Uterus (tissue), 4 donors: ENCODE data around the gene PXMP4. TPM values are rescaled to one million over a fixed set of nuclear protein-coding genes. Genes with fewer than 3 reads are reported as not detected.

Experiments used
- DNase-seq, 2 donors: peaks; one replicate each; pipeline ENCODE4 v3.0.0-alpha.2; 2019 to 2020
- H3K27ac ChIP-seq, 2 donors: fragments of 200-600 bp; sonication (generic); 1 replicate in 1 of 2; 2 replicates in 1 of 2; pipeline ENCODE4 v1.5.1; 2016 to 2018
- H3K27me3 ChIP-seq, 2 donors: fragments of 200-600 bp; sonication (generic); one replicate each; pipeline ENCODE4 v1.5.1; 2018 to 2019; ENCODE audit warnings: control low read depth in 1 of 2
- H3K36me3 ChIP-seq, 2 donors: fragments of 200-600 bp; sonication (generic); one replicate each; pipeline ENCODE4 v1.5.1; 2019; ENCODE audit warnings: control low read depth in 1 of 2
- H3K4me1 ChIP-seq, 2 donors: fragments of 200-600 bp; sonication (generic); one replicate each; pipeline ENCODE4 v1.5.1; 2018 to 2019; ENCODE audit warnings: control low read depth in 1 of 2
- H3K4me3 ChIP-seq, 2 donors: fragments of 200-600 bp; sonication (generic); 1 replicate in 1 of 2; 2 replicates in 1 of 2; pipeline ENCODE4 v1.5.1; 2018 to 2019; ENCODE audit warnings: mild to moderate bottlenecking in 1 of 2
- H3K9me3 ChIP-seq, 2 donors: fragments of 200-600 bp; sonication (generic); one replicate each; pipeline ENCODE4 v1.5.1; 2019; ENCODE audit warnings: control low read depth in 1 of 2
- CTCF ChIP-seq, 4 experiments: fragments of 200-600 bp in 2 of 4; fragments of 450-650 bp in 2 of 4; sonication (generic) in 2 of 4; IDR thresholded peaks; one replicate each; pipeline ENCODE4 v1.5.1; 2016 to 2019; ENCODE audit warnings: antibody characterized with exemption in 4 of 4, mild to moderate bottlenecking in 2 of 4, moderate library complexity in 1 of 4
- POLR2A ChIP-seq, 2 donors: fragments of 450-650 bp; IDR thresholded peaks; one replicate each; pipeline ENCODE4 v1.6.1; 2016; ENCODE audit warnings: antibody characterized with exemption in 2 of 2, mild to moderate bottlenecking in 1 of 2, moderate library complexity in 1 of 2
- intact Hi-C: fragments of 100-400 bp; cut with DNase I; formaldehyde crosslinking; loops from one replicate; pipeline ENCODE4 v1.15.1; 2023; ENCODE audit warnings: low total_unique reads
- total RNA-seq, 4 donors: library from RNA; depleted of rRNA in 3 of 4; stranded (reverse); fragments of >200 nt in 3 of 4; gene quantifications; one replicate each; pipeline versions ENCODE4 v1.1.0 to v1.2.4, GENCODE V29; 2014 to 2023
- donor health status: DM: yes; HTN: yes; CAD: no.

PXMP4 gene
- total RNA-seq, 4 donors from 2014 or later = 1.8 to 13.8 (median 10.7) TPM

DNA sequence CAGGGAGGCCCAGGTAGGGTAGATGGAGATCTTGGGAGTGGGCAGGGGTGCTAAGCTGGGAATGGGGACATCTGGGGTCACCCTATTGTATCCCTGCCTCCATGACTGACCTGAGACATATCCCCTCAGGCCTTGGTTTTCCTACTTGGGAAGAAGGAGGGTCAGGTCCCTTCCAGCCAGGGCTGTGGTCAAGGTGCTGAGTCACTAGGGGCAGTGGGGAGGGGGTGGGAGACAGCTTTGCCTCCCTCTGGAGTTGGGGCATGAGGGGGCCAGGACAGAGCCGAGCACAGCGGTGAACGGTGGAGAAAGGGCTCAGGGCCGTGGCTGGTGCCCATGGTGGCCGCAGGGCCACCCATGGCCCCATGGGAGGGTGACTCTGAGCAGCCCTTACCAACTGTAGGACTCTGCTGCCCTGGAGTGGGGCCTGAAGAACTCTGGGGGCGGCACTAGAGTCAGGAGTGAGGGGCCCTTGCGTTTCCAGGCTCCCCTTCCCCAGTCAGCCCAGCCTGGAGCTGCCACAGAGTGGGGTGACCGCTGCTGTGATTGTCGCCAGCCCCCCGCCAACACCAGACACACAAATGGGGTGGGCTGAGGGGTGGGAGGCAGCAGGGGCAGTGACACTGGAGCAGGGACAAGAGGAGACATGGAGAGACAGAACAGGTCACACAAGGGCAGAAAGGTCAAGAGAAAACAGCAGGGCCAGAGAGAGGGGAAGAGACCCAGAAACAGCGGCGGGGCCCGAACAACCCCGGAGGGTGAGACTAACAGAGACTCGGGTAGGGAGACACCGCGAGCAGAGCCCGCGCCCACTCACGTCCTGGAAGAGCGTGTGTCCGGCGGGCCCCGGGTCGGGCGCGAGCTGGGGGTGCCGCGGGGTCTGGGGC lies 46.5 kb downstream of the PXMP4 start:
- Histone ChIP-seq H3K4me1 (peaks cover 7 to 21% of the 10 kb centered on the region in 2 donors), H3K27me3 (no peaks in the 10 kb centered on the region), H3K4me3 (peak overlapping the region; percentile 65 to 72), H3K9me3 (no peaks in the 10 kb centered on the region), H3K36me3 (no peaks in the 10 kb centered on the region), H3K27ac (peak overlapping the region; percentile 90 to 91)
- intact Hi-C loops = no loop called here
- peak in 1 of 2 donors; percentile 37 for DNase-seq
- TF ChIP-seq POLR2A (IDR thresholded peaks at IDR 0.05) (no peak), CTCF (IDR thresholded peaks at IDR 0.05) (no peak)

- Histone ChIP-seq H3K36me3 (no peaks in the 10 kb centered on the region), H3K4me1 (peaks cover 7 to 21% of the 10 kb centered on the region in 2 donors), H3K27ac (peak overlapping the region; percentile 90 to 91), H3K4me3 (peak overlapping the region; percentile 65 to 72), H3K9me3 (no peaks in the 10 kb centered on the region), H3K27me3 (no peaks in the 10 kb centered on the region)
- no peak for TF ChIP-seq POLR2A (IDR thresholded peaks at IDR 0.05)
- no peak for TF ChIP-seq CTCF (IDR thresholded peaks at IDR 0.05)
- intact Hi-C loops = no loop called here
- no peak for DNase-seq
These were observed 47.0 kb downstream of the PXMP4 start for GRCh38 chr20:33673114-33673409.

DNA sequence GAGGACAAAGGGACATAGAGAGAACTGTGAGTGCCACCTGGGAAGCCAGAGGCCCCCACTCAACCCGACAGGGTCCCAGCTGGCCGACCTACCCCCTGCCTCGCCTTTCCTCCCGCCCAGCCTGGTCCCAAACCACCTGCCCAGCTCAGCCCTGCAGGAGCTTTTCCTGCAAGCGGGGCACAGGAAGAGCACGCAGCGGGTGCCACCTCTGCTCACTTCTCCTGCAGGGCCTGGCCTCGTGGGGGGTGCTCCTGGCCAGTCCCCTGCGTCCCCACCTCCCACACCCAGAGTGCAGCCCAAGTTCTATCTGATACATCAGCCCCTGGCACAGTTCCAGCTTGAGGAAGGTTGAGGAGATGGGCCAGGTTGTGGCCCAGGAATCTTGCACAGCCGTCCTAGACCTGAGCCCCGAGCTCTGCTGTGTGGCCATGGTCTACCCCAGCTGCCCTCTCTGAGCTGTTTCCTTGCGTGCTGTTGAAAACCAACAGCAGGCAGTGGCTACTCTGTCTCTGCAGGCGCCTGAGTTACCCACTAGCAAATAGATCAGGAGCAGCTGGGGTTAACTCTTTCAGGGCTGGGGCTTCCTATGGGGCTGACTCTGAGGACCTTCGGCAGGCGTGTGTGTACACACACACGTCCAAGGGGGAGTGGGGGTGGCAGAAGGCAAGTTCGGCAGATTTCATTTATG lies 47.5 kb downstream of the PXMP4 start:
- intact Hi-C loops = no loop called here
- TF ChIP-seq POLR2A (IDR thresholded peaks at IDR 0.05) = no peak
- no peak for TF ChIP-seq CTCF (IDR thresholded peaks at IDR 0.05)
- DNase-seq = peak in 1 of 2 donors; percentile 23
- Histone ChIP-seq H3K27me3 (no peaks in the 10 kb centered on the region), H3K27ac (peak overlapping the region; percentile 90 to 91), H3K36me3 (no peaks in the 10 kb centered on the region), H3K9me3 (no peaks in the 10 kb centered on the region), H3K4me1 (peaks cover 7 to 21% of the 10 kb centered on the region in 2 donors), H3K4me3 (peak overlapping the region in 1 of 2 donors; percentile 72)

DNA sequence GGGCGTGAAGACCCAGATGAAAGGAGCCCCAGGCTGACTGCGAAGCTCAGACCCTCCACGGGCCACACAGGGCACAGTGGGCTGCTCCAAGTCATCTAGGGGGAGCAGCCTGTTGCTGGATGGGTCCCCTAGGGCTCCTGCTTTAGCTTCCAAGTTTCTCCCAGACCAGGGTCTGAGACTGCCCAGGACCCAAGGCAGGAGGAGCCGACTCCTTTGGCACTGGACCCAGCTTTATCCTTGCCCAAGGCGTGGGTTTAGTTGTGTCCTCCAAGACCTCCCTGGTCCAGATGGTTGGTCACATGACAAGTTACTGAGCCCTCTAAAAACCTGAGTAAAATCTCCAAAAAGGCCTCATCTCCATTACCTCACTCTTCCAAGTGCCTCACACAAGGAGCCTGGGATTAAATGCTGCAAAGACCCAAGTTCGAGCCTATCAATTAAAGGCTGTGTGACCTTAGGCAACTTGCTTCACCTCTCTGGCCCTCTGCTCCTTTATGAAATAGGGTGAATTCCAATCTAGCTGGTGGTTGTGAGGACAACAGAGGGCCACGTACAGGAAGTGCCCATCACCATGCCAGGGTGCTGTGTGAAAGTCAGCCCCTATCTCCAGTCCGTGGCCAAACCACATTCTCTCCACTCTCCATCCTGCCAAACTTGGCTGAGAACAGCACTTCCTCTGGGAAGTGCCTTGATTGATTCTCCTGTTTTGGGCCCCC lies 48.4 kb downstream of the PXMP4 start:
- Histone ChIP-seq H3K4me1 (peaks cover 7 to 21% of the 10 kb centered on the region in 2 donors), H3K36me3 (no peaks in the 10 kb centered on the region)
- intact Hi-C loops = no loop called here

More for the DNA sequence above, 48.4 kb downstream of the PXMP4 start:
- Histone ChIP-seq H3K27me3 (no peaks in the 10 kb centered on the region), H3K4me3 (no peak overlapping the region), H3K27ac (peak overlapping the region in 1 of 2 donors; percentile 91), H3K9me3 (no peaks in the 10 kb centered on the region)
- DNase-seq = no peak
- no peak for TF ChIP-seq CTCF (IDR thresholded peaks at IDR 0.05)
- no peak for TF ChIP-seq POLR2A (IDR thresholded peaks at IDR 0.05)
